GM10266 (cell line): ENCODE measurements around the gene MINAR1.

ENCODE experiments used
- DNase-seq: peaks from one replicate; pipeline ENCODE4 v3.0.0; 2012; ENCODE audit errors: extremely low spot score
- TF ChIP-seq, protein P1 (sequence below): IDR thresholded peaks from 2 replicates; pipeline ENCODE4 v1.5.1; 2012; ENCODE audit warnings: mild to moderate bottlenecking, low read depth; ENCODE audit not compliant: control insufficient read depth, insufficient read depth; ENCODE audit errors: missing control alignments

The MINAR1 gene

GRCh38 chr15:79454063-79454462 is 21.9 kb downstream of the MINAR1 start:
- TF ChIP-seq, protein P1, sequence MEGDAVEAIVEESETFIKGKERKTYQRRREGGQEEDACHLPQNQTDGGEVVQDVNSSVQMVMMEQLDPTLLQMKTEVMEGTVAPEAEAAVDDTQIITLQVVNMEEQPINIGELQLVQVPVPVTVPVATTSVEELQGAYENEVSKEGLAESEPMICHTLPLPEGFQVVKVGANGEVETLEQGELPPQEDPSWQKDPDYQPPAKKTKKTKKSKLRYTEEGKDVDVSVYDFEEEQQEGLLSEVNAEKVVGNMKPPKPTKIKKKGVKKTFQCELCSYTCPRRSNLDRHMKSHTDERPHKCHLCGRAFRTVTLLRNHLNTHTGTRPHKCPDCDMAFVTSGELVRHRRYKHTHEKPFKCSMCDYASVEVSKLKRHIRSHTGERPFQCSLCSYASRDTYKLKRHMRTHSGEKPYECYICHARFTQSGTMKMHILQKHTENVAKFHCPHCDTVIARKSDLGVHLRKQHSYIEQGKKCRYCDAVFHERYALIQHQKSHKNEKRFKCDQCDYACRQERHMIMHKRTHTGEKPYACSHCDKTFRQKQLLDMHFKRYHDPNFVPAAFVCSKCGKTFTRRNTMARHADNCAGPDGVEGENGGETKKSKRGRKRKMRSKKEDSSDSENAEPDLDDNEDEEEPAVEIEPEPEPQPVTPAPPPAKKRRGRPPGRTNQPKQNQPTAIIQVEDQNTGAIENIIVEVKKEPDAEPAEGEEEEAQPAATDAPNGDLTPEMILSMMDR: no peak

DNA sequence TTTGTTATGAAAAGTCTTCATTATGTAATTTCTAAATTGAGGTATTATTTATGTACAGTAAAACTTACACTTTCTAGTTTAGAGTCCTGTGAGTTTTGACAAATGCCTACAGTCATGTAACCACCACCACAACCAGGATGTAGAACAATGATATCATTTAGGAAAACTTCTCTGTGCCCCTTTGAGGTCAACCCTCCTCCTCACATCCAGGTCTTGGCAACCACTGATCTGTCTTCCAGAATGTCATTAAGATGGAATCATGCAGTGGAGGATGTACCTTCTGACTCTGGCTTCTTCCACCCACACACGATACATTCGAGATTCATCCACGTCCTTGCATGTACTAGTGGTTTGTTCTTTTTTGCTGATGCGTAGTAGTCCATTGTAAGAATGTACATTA is 23.2 kb downstream of the MINAR1 start:
- DNase-seq: no peak
- TF ChIP-seq, protein P1: no peak

More at GRCh38 chr15:79454063-79454462, 21.9 kb downstream of the MINAR1 start:
- DNase-seq: no peak

DNA sequence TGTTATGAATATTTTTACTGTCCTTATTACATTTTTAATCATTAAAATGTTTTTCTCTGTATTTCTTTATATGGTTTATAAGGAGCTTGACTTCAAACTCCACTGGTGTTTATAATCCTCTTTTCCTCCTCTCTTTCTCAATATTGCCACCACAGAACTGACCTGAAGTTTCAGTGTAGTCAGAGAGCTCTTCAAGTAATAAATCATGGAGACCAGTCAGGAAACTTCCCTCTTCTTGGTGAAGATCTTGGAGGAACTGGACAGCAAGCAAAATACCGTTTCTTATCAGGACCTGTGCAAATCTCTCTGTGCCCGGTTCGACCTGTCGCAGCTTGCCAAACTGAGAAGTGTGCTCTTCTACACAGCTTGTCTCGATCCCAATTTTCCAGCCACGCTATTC is 23.8 kb downstream of the MINAR1 start:
- no peak for DNase-seq
- TF ChIP-seq, protein P1: no peak

GRCh38 chr15:79458491-79458890 is 26.4 kb downstream of the MINAR1 start:
- TF ChIP-seq, protein P1: no peak
- DNase-seq: no peak

- TF ChIP-seq, protein P1: no peak
- no peak for DNase-seq
Observed at GRCh38 chr15:79459666-79460065, 27.5 kb downstream of the MINAR1 start.

DNA sequence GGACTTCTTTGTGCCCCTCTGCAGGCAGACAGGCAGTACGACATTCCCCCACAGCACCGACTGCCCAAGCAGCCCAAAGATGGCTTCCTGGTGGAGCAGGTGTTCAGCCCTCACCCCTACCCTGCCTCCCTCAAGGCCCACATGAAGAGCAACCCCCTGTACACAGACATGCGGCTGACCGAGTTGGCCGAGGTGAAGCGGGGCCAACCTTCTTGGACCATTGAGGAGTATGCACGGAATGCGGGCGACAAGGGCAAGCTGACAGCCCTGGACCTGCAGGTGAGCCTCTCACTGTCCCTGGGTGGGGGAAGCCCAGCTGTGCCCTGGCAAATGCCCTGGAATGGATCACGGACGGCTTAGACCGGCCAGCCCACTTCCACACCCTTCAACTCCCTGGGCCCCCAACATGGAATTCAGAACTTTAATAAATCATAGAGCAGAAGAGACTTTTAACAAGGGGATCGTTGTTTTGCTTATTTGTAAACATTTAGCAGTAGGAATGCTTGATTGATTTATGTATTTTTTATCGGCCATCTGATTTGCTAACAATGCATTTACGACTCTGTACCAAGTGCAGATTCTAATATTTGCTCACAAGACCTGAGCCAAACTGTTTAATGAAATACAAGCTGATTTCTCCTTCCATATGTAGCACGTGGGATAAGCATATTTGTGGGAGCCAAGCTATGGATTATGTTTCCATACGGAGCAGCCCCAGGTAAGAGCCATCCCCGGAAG is 31.1 kb downstream of the MINAR1 start:
- TF ChIP-seq, protein P1: no peak
- DNase-seq: no peak

- no peak for DNase-seq
- TF ChIP-seq, protein P1: no peak
Observed at GRCh38 chr15:79463781-79464270, 31.7 kb downstream of the MINAR1 start.
